SK-N-MC (cell line): ENCODE data around the gene PDZRN3.

Source experiments
- EZH2 ChIP-seq: fragments of 200-600 bp; sonication (generic); IDR thresholded peaks from one replicate; pipeline ENCODE4 v1.6.1; 2017; ENCODE audit warnings: antibody characterized with exemption
- FOXP2 ChIP-seq: optimal IDR thresholded peaks from 2 replicates; pipeline ENCODE3; 2011; ENCODE audit warnings: mild to moderate bottlenecking, moderate library complexity; ENCODE audit not compliant: insufficient read depth; ENCODE audit errors: extremely low read length, control extremely low read depth
- POLR2AphosphoS5 ChIP-seq: IDR thresholded peaks from 2 replicates; pipeline ENCODE4 v1.6.1; 2012; ENCODE audit warnings: mild to moderate bottlenecking, low read depth, low read length, borderline replicate concordance

DNA sequence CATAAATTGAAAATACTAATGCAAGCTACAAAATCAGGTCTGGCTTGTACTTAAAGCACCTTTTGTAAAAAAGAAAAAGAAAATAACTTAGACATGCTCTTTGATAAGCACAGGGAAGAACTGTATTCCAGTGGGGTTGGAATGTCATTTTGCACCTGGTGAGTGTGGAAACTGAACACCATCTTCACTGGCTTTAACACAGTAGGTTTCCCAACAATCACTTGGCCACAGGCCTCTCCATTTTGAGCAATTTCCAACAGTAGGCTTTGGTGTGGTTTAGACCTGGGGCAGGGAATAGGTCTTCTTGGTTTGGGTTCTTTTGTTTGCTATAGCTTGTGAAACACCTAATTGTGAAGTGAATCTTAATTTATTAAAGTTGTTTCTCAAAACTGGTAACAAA, 18.9 kb downstream of the PDZRN3 start:
- TF ChIP-seq POLR2AphosphoS5 = no peak
- TF ChIP-seq EZH2 = no peak
- no peak for TF ChIP-seq FOXP2
